Measurements from ENCODE around the gene PCDHGC3. TPM values are rescaled to one million over a fixed set of nuclear protein-coding genes. Genes with fewer than 3 reads are reported as not detected.

Gene PCDHGC3
- total and polyA plus RNA-seq, 2 of the 13 experiments (the other 11 are each of a cell fraction or from before 2014, with no cell fraction given) = 0.20 to 0.30 TPM

- TF ChIP-seq BCL3 (CRISPR knock-in tag; IDR thresholded peaks at IDR 0.05) (no peak), CBX1 (IDR thresholded peaks at IDR 0.05; ENCODE audit: low read depth) (no peak), ELF4 (CRISPR knock-in tag; IDR thresholded peaks at IDR 0.05; ENCODE audit: borderline replicate concordance) (no peak), RXRB (CRISPR knock-in tag; IDR thresholded peaks at IDR 0.05; ENCODE audit: borderline replicate concordance) (peak; percentile 93), PLRG1 (conservative IDR thresholded peaks at IDR 0.05) (no peak), KLF13 (CRISPR knock-in tag; IDR thresholded peaks at IDR 0.05) (no peak), RFXANK (CRISPR knock-in tag; IDR thresholded peaks at IDR 0.05) (peak; percentile 61; the same call in 1 of the 2 replicates), MLLT10 (CRISPR knock-in tag; IDR thresholded peaks at IDR 0.05) (no peak), BHLHE40 (IDR thresholded peaks at IDR 0.05; ENCODE audit: low read length) (no peak; the same call in 1 of the 2 replicates), HDAC2 (CRISPR knock-in tag; IDR thresholded peaks at IDR 0.05) (peak; percentile 54; the same call in 1 of the 2 replicates), NFYC (CRISPR knock-in tag; IDR thresholded peaks at IDR 0.05) (peak; percentile 15; the same call in 1 of the 2 replicates), HHEX (CRISPR knock-in tag; IDR thresholded peaks at IDR 0.05) (no peak), SRSF1 (optimal IDR thresholded peaks at IDR 0.05; ENCODE audit: low read depth, low read length) (no peak), SP5 (CRISPR knock-in tag; IDR thresholded peaks at IDR 0.05; ENCODE audit: borderline replicate concordance, low read depth) (no peak), RAD21 (CRISPR knock-in tag; IDR thresholded peaks at IDR 0.05) (peak; percentile 90), ZNF646 (CRISPR knock-in tag; IDR thresholded peaks at IDR 0.05) (no peak), MAFG (CRISPR knock-in tag; IDR thresholded peaks at IDR 0.05) (no peak), ZBTB2 (CRISPR knock-in tag; IDR thresholded peaks at IDR 0.05; ENCODE audit: low read depth) (no peak), RCOR2 (CRISPR knock-in tag; IDR thresholded peaks at IDR 0.05) (peak; percentile 38; the same call in 1 of the 2 replicates), KLF15 (CRISPR knock-in tag; IDR thresholded peaks at IDR 0.05; ENCODE audit: borderline replicate concordance) (no peak)
Observed at GRCh38 chr5:141524604-141525597, 49.1 kb downstream of the PCDHGC3 start (continued).
